WTC11 (cell line): ENCODE results near the gene FSTL4.

Experiments used
- CTCF ChIP-seq: fragments of 200-600 bp; IDR thresholded peaks from 2 replicates; pipeline ENCODE4 v1.8.0; 2022; ENCODE audit warnings: antibody characterized with exemption
- STAT6 ChIP-seq: sonication (generic); formaldehyde crosslinking; conservative IDR thresholded peaks from 2 replicates; pipeline ENCODE4 v1.8.1; 2023; ENCODE audit warnings: mild to moderate bottlenecking, low read depth, missing genetic modification reagents, moderate library complexity
- TF ChIP-seq, protein P1 (sequence below): sonication (generic); formaldehyde crosslinking; IDR thresholded peaks from 2 replicates; pipeline ENCODE4 v1.8.0; 2022; ENCODE audit warnings: missing genetic modification reagents

- TF ChIP-seq CTCF (no peak), STAT6 (CRISPR knock-in tag) (no peak)
- TF ChIP-seq, protein P1, sequence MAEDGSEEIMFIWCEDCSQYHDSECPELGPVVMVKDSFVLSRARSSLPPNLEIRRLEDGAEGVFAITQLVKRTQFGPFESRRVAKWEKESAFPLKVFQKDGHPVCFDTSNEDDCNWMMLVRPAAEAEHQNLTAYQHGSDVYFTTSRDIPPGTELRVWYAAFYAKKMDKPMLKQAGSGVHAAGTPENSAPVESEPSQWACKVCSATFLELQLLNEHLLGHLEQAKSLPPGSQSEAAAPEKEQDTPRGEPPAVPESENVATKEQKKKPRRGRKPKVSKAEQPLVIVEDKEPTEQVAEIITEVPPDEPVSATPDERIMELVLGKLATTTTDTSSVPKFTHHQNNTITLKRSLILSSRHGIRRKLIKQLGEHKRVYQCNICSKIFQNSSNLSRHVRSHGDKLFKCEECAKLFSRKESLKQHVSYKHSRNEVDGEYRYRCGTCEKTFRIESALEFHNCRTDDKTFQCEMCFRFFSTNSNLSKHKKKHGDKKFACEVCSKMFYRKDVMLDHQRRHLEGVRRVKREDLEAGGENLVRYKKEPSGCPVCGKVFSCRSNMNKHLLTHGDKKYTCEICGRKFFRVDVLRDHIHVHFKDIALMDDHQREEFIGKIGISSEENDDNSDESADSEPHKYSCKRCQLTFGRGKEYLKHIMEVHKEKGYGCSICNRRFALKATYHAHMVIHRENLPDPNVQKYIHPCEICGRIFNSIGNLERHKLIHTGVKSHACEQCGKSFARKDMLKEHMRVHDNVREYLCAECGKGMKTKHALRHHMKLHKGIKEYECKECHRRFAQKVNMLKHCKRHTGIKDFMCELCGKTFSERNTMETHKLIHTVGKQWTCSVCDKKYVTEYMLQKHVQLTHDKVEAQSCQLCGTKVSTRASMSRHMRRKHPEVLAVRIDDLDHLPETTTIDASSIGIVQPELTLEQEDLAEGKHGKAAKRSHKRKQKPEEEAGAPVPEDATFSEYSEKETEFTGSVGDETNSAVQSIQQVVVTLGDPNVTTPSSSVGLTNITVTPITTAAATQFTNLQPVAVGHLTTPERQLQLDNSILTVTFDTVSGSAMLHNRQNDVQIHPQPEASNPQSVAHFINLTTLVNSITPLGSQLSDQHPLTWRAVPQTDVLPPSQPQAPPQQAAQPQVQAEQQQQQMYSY (CRISPR knock-in tag): no peak
Measured at GRCh38 chr5:133512896-133513295, 99.4 kb downstream of the FSTL4 start.
